PFSK-1 (cell line): Measurements from ENCODE around the gene CLDN20.

Source experiments
- FOXP2 ChIP-seq: optimal IDR thresholded peaks from 2 replicates; pipeline ENCODE3; 2011; ENCODE audit warnings: borderline replicate concordance, control low read depth, inconsistent platforms; ENCODE audit not compliant: insufficient read depth; ENCODE audit errors: extremely low read length, extremely low read depth
- POLR2AphosphoS5 ChIP-seq: IDR thresholded peaks from 2 replicates; pipeline ENCODE4 v1.6.1; 2012; ENCODE audit warnings: low read depth, mild to moderate bottlenecking, control low read depth, low read length, moderate library complexity
- REST ChIP-seq, 2 experiments: IDR thresholded peaks; 2 replicates each; pipeline versions ENCODE4 v1.6.1 to v1.8.0; 2011 to 2012; ENCODE audit warnings: low read depth in 2 of 2, low read length in 2 of 2, control low read depth in 1 of 2, inconsistent platforms in 1 of 2, mild to moderate bottlenecking in 1 of 2, moderate library complexity in 1 of 2; ENCODE audit not compliant: insufficient read depth in 1 of 2
- SIN3A ChIP-seq: IDR thresholded peaks from 2 replicates; pipeline ENCODE4 v1.6.1; 2012; ENCODE audit warnings: mild to moderate bottlenecking, low read length, moderate library complexity, borderline replicate concordance; ENCODE audit not compliant: insufficient read depth
- TAF1 ChIP-seq: IDR thresholded peaks from 2 replicates; pipeline ENCODE4 v1.6.1; 2012; ENCODE audit warnings: low read length, control low read depth, borderline replicate concordance; ENCODE audit not compliant: insufficient read depth

GRCh38 chr6:155254139-155254538, 9.7 kb upstream of the CLDN20 start:
- TF ChIP-seq REST (IDR thresholded peaks at IDR 0.05; ENCODE audit: insufficient read depth in 1 of 2, low read depth in 2 of 2, low read length in 2 of 2) (no peak), POLR2AphosphoS5 (no peak), FOXP2 (no peak), SIN3A (no peak), TAF1 (no peak)
